GM18508 (cell line): ENCODE results near the gene ALG9.

Experiments used
- ATAC-seq: cut with Tn5 transposase; IDR thresholded peaks from one replicate; pipeline ENCODE4 v1.9.1; 2021; ENCODE audit warnings: moderate number of reproducible peaks; ENCODE audit not compliant: insufficient read depth, unreplicated experiment

ALG9 gene

DNA sequence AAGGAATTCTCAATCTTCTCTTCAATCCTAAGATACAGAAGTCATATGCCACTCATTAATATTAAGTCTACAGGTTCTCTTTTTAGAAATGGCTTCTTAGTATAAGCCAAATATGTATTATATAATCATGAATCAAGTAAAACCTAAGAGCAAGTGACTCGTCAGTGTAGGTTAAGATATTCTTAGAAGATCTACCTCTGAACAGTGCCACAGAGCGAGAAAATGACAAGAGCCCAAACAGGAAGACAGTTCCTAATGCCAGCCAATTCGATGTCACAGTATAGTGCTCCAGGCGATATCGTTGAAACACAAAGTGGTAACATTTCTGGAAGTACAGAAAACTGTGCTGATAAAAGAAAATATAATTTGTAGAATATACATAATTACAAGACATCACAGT is 33.3 kb downstream of the ALG9 start:
- ATAC-seq: no peak

DNA sequence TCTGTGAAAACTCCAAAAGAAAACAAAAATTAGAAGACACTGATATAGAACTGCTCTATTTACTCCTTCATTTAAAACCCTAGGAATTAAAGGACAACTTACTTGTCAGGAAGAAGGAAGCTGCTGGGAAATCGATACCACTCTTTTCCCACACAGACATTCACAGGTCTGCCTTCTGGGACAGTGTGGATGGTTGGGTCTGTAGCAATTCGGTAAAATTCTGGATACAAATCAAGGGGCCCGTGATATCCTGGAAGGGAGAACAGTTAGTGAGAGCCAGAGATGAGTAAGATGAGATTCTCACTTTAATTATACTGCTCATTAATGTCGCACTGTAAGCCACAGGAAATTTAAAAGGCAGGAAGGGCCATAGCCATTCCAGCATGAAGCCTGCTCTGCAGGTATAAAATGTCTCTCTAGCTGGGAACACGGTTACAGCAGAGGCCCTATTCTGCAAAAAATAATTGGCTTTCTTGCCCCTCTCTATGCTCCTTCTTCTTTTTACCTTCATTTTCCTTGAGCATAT is 34.0 kb downstream of the ALG9 start:
- no peak for ATAC-seq

GRCh38 chr11:111836721-111837120 is 34.7 kb downstream of the ALG9 start:
- ATAC-seq: peak; percentile 69

GRCh38 chr11:111836162-111836561 is 35.2 kb downstream of the ALG9 start:
- no peak for ATAC-seq

- ATAC-seq: no peak
These were observed 35.7 kb downstream of the ALG9 start for GRCh38 chr11:111835665-111836064.

GRCh38 chr11:111834432-111835163 is 36.8 kb downstream of the ALG9 start:
- ATAC-seq: no peak

- ATAC-seq: no peak
These were observed 37.9 kb downstream of the ALG9 start for GRCh38 chr11:111833524-111833923.

DNA sequence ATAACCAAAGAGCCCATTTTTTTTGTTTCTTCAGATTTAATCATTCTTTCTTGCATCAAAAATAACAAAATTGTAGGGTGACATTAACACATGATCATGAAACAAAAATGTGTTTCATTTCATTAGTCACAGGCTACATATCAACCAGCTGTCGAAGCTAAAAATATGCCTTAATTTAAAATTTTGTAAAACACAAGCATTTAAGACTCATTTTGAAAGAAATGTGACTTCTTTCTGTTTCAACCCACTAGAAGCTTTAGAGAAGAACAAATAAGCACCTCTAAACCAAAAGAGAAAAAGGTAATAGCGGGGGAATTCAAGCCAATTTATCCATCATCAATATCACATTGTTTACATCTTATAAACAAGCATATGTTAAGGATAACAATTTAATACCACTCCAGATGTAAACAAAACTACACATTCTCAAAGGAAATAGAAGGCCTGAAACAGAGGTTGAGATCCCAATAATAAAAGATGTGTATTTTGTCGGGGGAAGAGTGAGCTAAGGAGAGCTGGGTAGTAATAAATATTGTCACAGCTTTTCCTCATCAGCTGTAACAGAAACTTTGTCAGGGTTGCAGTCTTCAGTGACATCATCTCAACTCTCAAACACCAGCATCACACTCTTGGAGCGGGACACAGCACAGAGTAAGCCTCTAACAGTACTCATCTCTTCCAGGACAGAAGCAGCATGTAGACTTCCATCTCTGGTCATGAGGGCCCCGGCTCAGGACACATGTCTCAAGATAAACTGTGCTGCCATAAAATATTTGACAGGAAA is 42.0 kb downstream of the ALG9 start:
- no peak for ATAC-seq

GRCh38 chr11:111826322-111826950 is 44.9 kb downstream of the ALG9 start:
- ATAC-seq: no peak

- no peak for ATAC-seq
These were observed 47.8 kb downstream of the ALG9 start for GRCh38 chr11:111823629-111824028.

DNA sequence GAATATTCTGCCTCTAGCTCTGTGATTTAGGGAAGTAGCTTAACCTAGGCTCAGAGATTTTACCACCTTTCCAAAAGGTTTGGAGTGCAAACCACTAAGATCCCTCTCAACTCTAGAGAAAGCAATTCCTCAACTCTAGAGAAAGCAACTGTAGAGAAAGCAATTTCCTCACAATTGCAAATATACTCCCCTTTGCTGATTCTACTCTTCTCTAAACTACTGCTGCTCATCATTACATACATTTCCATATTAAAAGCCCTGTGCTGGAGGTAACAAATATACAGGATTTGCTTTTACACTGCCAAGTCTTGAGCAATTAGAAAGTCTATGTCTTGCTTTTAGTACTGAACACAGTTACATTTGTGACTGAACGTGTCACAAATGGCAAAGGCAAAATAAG is 48.2 kb downstream of the ALG9 start:
- ATAC-seq: no peak

DNA sequence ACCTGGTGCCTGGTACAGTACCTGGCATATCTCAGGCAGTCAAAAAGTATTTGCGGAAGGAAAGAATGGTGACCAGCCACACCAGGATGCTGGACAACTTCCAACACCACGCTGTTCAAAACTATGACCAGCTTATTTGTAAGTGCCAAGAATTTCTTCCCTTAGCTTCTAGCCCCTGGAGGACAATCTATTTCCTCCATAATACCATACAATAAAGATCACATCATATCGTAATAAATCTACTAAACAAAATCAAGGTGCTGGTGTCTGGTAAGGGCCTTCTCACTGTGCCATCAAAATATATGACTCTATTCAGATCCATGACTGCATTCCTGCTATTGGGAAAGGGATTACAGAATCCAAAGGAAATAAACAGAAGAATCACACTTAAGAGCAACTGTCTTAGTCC is 51.5 kb downstream of the ALG9 start:
- no peak for ATAC-seq

GRCh38 chr11:111819161-111819828 is 52.1 kb downstream of the ALG9 start:
- no peak for ATAC-seq

- no peak for ATAC-seq
These were observed 55.9 kb downstream of the ALG9 start for GRCh38 chr11:111815489-111815888.

- ATAC-seq: no peak
These were observed 56.6 kb downstream of the ALG9 start for GRCh38 chr11:111814557-111815320.

- no peak for ATAC-seq
These were observed 57.3 kb downstream of the ALG9 start for GRCh38 chr11:111814106-111814505.

- ATAC-seq: no peak
These were observed 59.2 kb downstream of the ALG9 start for GRCh38 chr11:111812211-111812610.

GRCh38 chr11:111811445-111811844 is 59.9 kb downstream of the ALG9 start:
- ATAC-seq: no peak

GRCh38 chr11:111808834-111809233 is 62.5 kb downstream of the ALG9 start:
- ATAC-seq: no peak

DNA sequence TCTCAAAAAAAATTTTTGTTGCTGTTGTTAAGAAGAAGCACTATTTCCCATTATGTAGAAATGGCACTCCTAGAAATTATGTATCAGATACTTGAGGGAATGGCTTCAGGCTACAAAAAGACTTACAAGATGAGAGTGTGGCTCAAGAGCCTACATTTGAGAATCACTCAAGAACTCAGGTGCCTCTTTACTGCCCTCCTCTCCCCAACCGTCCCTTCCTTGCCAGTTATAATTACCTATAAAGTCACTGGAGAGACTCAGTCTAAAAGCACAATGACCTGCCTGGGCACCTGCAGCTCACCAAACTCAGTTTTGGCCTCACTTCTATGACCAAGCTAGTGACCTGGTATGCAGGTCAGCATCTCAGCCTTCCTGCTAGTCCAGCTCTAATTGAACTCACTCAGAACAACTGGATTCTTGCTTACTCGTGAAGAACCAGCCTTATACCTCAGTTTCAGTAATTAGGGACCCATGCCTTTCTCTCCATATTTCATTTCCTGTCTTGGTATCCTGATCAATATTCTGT is 63.3 kb downstream of the ALG9 start:
- no peak for ATAC-seq
